CD4-positive, alpha-beta T cell (primary cell): ENCODE measurements around the gene THBS2. TPM values are rescaled to one million over a fixed set of nuclear protein-coding genes. Genes with fewer than 3 reads are reported as not detected.

Experiments used
- ATAC-seq: fragments of 200-7000 bp; cut with Tn5 transposase; one replicate; pipeline ENCODE4 v1.10.0; 2022; ENCODE audit warnings: mild to moderate bottlenecking; ENCODE audit not compliant: poor library complexity
- CTCF ChIA-PET: fragments of 350-600 bp; sonication (Branson Sonifier 250); formaldehyde crosslinking; loops from one replicate; lab custom pipeline; 2021; ENCODE audit warnings: antibody characterized with exemption, inconsistent platforms; lab: Charles Lee
- POLR2A ChIA-PET: fragments of 350-600 bp; sonication (Branson Sonifier 250); formaldehyde crosslinking; loops from one replicate; lab custom pipeline; 2021; ENCODE audit warnings: antibody characterized with exemption, inconsistent platforms; lab: Charles Lee
- DNase-seq, 14 experiments: peaks; one replicate each; pipeline ENCODE4 v3.0.0-alpha.2; 2013 to 2020; ENCODE audit warnings: mixed read lengths in 2 of 14
- H3K27ac ChIP-seq, 2 donors: one replicate each; pipeline versions ENCODE4 v1.5.1 to v1.7.0; 2013; ENCODE audit warnings: low read length in 2 of 2, low read depth in 1 of 2, mild to moderate bottlenecking in 1 of 2
- H3K27me3 ChIP-seq, 2 experiments: 1 replicate in 1 of 2; 2 replicates in 1 of 2; pipeline versions ENCODE4 v1.6.1 to v1.7.0; 2013; ENCODE audit warnings: low read length in 2 of 2, control low read depth in 1 of 2, mild to moderate bottlenecking in 1 of 2, moderate library complexity in 1 of 2; ENCODE audit not compliant: insufficient read depth in 2 of 2, control insufficient read depth in 1 of 2
- H3K36me3 ChIP-seq: one replicate; pipeline ENCODE4 v1.6.1; 2013; ENCODE audit warnings: low read length, control low read depth; ENCODE audit not compliant: insufficient read depth
- H3K4me1 ChIP-seq: one replicate; pipeline ENCODE4 v1.6.1; 2013; ENCODE audit warnings: low read length, control low read depth; ENCODE audit not compliant: insufficient read depth
- H3K4me3 ChIP-seq: one replicate; pipeline ENCODE4 v1.5.1; 2013; ENCODE audit warnings: mild to moderate bottlenecking, low read length, moderate library complexity
- H3K9me3 ChIP-seq, 2 experiments: 1 replicate in 1 of 2; 2 replicates in 1 of 2; pipeline versions ENCODE4 v1.6.1 to v1.7.0; 2013; ENCODE audit warnings: low read length in 2 of 2, mild to moderate bottlenecking in 2 of 2, control low read depth in 1 of 2, moderate library complexity in 1 of 2; ENCODE audit not compliant: control insufficient read depth in 1 of 2, insufficient read depth in 1 of 2
- H3K27ac Mint-ChIP-seq: one replicate; pipeline ENCODE4 v1.8.0; 2020; ENCODE audit warnings: mixed read lengths
- H3K27me3 Mint-ChIP-seq: one replicate; pipeline ENCODE4 v1.8.0; 2021; ENCODE audit warnings: mixed read lengths
- H3K36me3 Mint-ChIP-seq: one replicate; pipeline ENCODE4 v1.8.0; 2021; ENCODE audit warnings: low read depth, mixed read lengths
- H3K4me1 Mint-ChIP-seq: one replicate; pipeline ENCODE4 v1.8.0; 2021; ENCODE audit warnings: low read depth, mixed read lengths
- H3K4me3 Mint-ChIP-seq: one replicate; pipeline ENCODE4 v1.8.0; 2020; ENCODE audit warnings: mild to moderate bottlenecking, mixed read lengths
- H3K9me3 Mint-ChIP-seq: one replicate; pipeline ENCODE4 v1.8.0; 2020; ENCODE audit warnings: mixed read lengths
- intact Hi-C, 2 experiments: fragments of 100-400 bp; cut with DNase I in 1 of 2; cut with micrococcal nuclease in 1 of 2; formaldehyde crosslinking; loops; one replicate each; pipeline versions ENCODE4 v1.15.1 to v1.9.0; 2023 to 2025; cut with DNase I, micrococcal nuclease
- total RNA-seq, 174 experiments: library from RNA in 2 of 174; stranded (reverse) in 2 of 174; gene quantifications; one replicate each; pipeline ENCODE4 v1.2.3 and lab custom pipeline; 2021 to 2026
- TF ChIP-seq, protein P1 (sequence below): fragments of 200-600 bp; IDR thresholded peaks from one replicate; pipeline ENCODE4 v1.8.0; 2022; ENCODE audit warnings: antibody characterized with exemption, mild to moderate bottlenecking

Gene THBS2
- total RNA-seq, 2 experiments from 2014 or later = not detected

DNA sequence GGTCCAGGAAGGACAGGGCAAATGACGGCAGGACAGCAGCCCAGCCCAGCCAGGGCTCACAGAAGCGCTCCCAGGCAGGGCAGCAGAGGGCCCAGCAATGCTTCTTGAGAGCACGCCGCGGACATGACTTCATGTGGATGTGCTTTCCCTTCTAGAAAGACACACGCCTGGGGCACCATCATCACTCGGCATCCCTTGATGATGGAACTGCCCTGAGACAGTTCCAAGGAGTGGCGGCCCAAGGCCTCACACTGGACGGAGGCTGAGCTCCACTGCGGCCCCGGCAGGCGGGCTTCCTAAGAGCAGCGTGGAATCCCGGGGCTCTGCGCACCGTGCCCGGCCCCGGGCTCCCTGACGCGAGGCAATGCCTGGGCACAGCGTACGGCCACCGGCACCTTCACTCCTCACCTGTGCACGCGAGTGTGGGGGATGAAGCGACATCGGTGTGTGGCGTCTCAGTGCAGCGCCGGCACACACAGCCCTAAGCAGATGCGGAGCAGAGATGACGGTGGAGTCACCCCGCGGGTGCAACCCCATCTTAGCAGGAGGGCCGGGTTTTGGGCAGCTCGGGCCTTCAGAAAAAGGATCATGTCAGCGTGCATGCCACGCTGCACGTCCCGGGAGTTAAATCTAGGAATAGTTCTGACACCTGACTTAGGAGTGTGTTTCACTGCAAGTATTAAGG, 86.6 kb downstream of the THBS2 start:
- TF ChIP-seq, protein P1, sequence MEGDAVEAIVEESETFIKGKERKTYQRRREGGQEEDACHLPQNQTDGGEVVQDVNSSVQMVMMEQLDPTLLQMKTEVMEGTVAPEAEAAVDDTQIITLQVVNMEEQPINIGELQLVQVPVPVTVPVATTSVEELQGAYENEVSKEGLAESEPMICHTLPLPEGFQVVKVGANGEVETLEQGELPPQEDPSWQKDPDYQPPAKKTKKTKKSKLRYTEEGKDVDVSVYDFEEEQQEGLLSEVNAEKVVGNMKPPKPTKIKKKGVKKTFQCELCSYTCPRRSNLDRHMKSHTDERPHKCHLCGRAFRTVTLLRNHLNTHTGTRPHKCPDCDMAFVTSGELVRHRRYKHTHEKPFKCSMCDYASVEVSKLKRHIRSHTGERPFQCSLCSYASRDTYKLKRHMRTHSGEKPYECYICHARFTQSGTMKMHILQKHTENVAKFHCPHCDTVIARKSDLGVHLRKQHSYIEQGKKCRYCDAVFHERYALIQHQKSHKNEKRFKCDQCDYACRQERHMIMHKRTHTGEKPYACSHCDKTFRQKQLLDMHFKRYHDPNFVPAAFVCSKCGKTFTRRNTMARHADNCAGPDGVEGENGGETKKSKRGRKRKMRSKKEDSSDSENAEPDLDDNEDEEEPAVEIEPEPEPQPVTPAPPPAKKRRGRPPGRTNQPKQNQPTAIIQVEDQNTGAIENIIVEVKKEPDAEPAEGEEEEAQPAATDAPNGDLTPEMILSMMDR = no peak
- intact Hi-C loops = no loop called here
- Mint-ChIP-seq H3K9me3 (no peaks in the 10 kb centered on the region), H3K4me3 (no peak overlapping the region), H3K27me3 (no peaks in the 10 kb centered on the region), H3K36me3 (no peaks in the 10 kb centered on the region), H3K4me1 (no peaks in the 10 kb centered on the region), H3K27ac (no peak overlapping the region)
- ChIA-PET POLR2A (no interaction called here), CTCF (no interaction called here)
- H3K36me3 ChIP-seq = no peaks in the 10 kb centered on the region
- ATAC-seq (no peak), DNase-seq (no peak)
- no peaks in the 10 kb centered on the region for H3K4me1 ChIP-seq
- H3K9me3 ChIP-seq = no peaks in the 10 kb centered on the region
- H3K27ac ChIP-seq = no peak overlapping the region
- no peaks in the 10 kb centered on the region for H3K27me3 ChIP-seq
- no peak overlapping the region for H3K4me3 ChIP-seq
